ENCODE data around the gene ECM2. TPM values are rescaled to one million over a fixed set of nuclear protein-coding genes. Genes with fewer than 3 reads are reported as not detected.

Gene ECM2
- total and polyA plus RNA-seq, 3 donors from 2014 or later: 16.7 to 26.9 (median 16.8) TPM

DNA sequence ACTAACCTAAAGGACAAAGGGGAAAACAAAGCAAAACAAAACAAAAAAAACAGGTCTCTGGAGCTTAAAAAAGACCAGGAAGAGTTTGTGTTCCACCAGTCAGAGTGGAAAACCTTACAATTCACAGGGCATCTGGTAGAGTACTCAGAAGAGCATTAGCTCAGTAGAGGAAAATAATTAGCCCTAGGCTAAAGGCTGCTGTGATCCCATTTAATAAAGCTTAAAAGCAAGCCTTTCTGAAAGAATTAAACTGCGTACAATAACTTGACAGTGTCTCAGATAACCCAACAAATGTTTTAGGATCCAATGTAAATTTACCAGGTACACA lies 7.3 kb downstream of the ECM2 start:
- Histone ChIP-seq H3K27ac (no peak overlapping the region), H3K27me3 (no peaks in the 10 kb centered on the region), H3K4me3 (no peak overlapping the region), H3K36me3 (ENCODE audit: low read depth, missing control alignments) (no peaks in the 10 kb centered on the region), H3K4me1 (peaks cover 8% of the 10 kb centered on the region), H3K9me3 (no peaks in the 10 kb centered on the region)
- TF ChIP-seq, protein P1, sequence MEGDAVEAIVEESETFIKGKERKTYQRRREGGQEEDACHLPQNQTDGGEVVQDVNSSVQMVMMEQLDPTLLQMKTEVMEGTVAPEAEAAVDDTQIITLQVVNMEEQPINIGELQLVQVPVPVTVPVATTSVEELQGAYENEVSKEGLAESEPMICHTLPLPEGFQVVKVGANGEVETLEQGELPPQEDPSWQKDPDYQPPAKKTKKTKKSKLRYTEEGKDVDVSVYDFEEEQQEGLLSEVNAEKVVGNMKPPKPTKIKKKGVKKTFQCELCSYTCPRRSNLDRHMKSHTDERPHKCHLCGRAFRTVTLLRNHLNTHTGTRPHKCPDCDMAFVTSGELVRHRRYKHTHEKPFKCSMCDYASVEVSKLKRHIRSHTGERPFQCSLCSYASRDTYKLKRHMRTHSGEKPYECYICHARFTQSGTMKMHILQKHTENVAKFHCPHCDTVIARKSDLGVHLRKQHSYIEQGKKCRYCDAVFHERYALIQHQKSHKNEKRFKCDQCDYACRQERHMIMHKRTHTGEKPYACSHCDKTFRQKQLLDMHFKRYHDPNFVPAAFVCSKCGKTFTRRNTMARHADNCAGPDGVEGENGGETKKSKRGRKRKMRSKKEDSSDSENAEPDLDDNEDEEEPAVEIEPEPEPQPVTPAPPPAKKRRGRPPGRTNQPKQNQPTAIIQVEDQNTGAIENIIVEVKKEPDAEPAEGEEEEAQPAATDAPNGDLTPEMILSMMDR (IDR thresholded peaks at IDR 0.05): no peak
- no peak for TF ChIP-seq POLR2A (IDR thresholded peaks at IDR 0.05)
- 83 to 95% methylated on average over 1 of the region's 1 CpG for WGBS, 2 donors
- intact Hi-C loops (cut with DNase I; ENCODE audit: low total_unique reads): no loop called here
- no peak for DNase-seq

DNA sequence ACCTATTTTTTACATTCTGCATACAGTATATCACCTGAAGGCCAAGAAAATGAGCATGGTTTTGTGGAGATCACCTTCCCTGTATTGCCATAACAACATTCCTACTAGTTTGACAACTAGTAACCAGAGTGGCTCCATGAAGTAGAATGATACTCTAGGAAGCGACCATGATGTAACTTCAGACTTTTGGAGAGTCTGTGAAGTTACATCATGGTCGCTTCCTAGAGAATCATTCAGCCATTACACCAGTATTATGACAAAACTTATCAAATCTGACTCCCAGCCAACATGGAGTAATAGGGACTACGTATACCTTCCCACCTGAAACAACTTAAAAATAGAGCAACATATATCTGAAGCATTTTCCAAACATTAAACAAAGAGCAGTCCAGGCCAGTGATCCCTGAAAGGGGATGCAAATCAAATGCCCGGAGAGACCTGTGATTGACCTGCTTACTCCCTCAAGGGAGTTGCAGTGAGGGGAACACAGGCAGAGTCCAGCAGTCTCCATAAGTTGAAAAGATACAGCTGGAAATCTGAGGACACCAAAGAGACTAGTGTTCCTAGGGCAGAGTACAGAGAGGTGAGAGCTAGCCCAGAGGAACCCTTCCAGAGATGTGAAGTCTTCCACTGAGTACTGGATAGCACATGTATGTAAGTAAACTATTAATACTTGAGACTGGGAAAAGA lies 7.8 kb downstream of the ECM2 start:
- Histone ChIP-seq H3K27ac (no peak overlapping the region), H3K27me3 (no peaks in the 10 kb centered on the region), H3K36me3 (ENCODE audit: low read depth, missing control alignments) (no peaks in the 10 kb centered on the region), H3K9me3 (no peaks in the 10 kb centered on the region), H3K4me1 (peaks cover 13% of the 10 kb centered on the region), H3K4me3 (no peak overlapping the region)
- DNase-seq: no peak
- TF ChIP-seq POLR2A (IDR thresholded peaks at IDR 0.05): no peak
- TF ChIP-seq, protein P1 (IDR thresholded peaks at IDR 0.05): no peak
- 88 to 93% methylated on average over 4 of the region's 4 CpGs for WGBS, 2 donors
- intact Hi-C loops (cut with DNase I; ENCODE audit: low total_unique reads): no loop called here

DNA sequence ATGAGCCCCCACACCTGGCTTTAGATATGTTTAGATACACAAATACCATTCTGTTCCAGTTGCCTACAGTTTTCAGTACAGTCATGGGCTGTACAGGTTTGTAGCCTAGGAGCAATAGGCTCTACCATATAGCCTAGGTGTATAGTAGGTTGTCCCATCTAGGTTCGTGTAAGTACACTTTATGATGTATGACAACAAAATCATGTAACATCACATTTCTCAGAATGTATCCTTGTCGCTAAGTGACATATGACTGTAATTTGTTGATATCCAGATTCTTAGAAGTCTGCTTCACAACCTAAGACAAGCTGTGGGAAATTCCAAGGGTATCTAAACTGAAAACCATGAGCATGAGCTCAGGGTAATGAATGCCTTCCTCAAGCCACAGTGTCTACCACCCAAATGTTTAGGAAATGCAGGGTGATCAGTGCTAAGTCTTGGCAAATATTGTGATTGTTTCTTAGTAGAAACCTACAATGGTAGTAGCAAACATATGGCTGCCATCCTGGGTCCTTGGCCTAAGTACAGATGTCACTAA lies 8.4 kb downstream of the ECM2 start:
- TF ChIP-seq, protein P1 (IDR thresholded peaks at IDR 0.05): no peak
- no peak for TF ChIP-seq POLR2A (IDR thresholded peaks at IDR 0.05)
- Histone ChIP-seq H3K4me3 (no peak overlapping the region), H3K4me1 (peaks cover 15% of the 10 kb centered on the region), H3K27me3 (no peaks in the 10 kb centered on the region), H3K27ac (no peak overlapping the region), H3K36me3 (ENCODE audit: low read depth, missing control alignments) (no peaks in the 10 kb centered on the region), H3K9me3 (no peaks in the 10 kb centered on the region)
- intact Hi-C loops (cut with DNase I; ENCODE audit: low total_unique reads): no loop called here
- no peak for DNase-seq
- whole genome bisulfite sequencing, 2 donors: 91 to 95% methylated on average over 2 of the region's 2 CpGs

DNA sequence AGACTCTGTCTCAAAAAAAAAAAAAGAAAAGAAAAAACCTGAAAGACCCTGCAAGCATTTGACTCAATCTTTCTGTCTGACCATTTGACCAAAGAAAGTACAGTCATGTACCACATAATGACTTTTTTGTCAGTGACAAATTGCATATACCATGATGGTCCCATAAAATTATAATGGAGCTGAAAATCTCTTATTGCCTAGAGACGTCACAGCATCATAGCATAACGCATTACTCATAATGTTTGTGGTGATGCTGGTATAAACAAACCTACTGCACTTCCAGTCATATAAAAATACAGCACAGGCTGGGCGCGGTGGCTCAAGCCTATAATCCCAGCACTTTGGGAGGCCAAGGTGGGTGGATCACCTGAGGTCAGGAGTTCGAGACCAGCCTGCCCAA lies 10.5 kb downstream of the ECM2 start:
- H3K36me3 ChIP-seq (ENCODE audit: low read depth, missing control alignments): no peaks in the 10 kb centered on the region
- intact Hi-C loops (cut with DNase I; ENCODE audit: low total_unique reads): no loop called here
- no peak for DNase-seq
- no peaks in the 10 kb centered on the region for H3K9me3 ChIP-seq
- H3K27ac ChIP-seq: no peak overlapping the region
- no peak overlapping the region for H3K4me3 ChIP-seq
- no peaks in the 10 kb centered on the region for H3K27me3 ChIP-seq
- no peak for TF ChIP-seq POLR2A (IDR thresholded peaks at IDR 0.05)
- TF ChIP-seq, protein P1 (IDR thresholded peaks at IDR 0.05): no peak
- peaks cover 16% of the 10 kb centered on the region for H3K4me1 ChIP-seq
- 92 to 98% methylated on average over 5 of the region's 5 CpGs for WGBS, 2 donors

DNA sequence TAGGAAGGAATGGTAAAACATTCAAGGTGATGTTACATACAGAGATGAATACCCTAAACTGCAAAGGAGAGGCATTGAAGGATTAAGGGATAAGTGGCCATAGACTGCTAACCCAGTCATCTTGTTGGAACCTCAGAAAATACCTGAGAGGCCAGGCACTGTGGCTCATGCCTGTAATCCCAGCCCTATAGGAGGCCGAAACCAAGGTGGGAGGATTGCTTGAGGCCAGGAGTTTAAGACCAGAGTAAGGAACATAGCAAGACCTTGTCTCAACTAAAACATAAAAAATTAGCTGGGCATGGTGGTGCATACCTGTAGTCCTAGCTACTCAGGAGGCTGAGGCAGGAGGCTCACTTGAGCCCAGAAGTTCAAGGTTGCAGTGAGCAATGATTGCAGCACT lies 10.9 kb downstream of the ECM2 start:
- Histone ChIP-seq H3K9me3 (no peaks in the 10 kb centered on the region), H3K4me1 (peaks cover 16% of the 10 kb centered on the region), H3K36me3 (ENCODE audit: low read depth, missing control alignments) (no peaks in the 10 kb centered on the region), H3K27me3 (no peaks in the 10 kb centered on the region), H3K4me3 (no peak overlapping the region), H3K27ac (no peak overlapping the region)
- intact Hi-C loops (cut with DNase I; ENCODE audit: low total_unique reads): no loop called here
- WGBS, 2 donors: 88 to 100% methylated on average over 1 of the region's 1 CpG
- no peak for TF ChIP-seq POLR2A (IDR thresholded peaks at IDR 0.05)
- TF ChIP-seq, protein P1 (IDR thresholded peaks at IDR 0.05): no peak
- DNase-seq: no peak

All from testis (tissue), 3 donors.